Measurements from ENCODE around the gene GRWD1. TPM values are rescaled to one million over a fixed set of nuclear protein-coding genes. Genes with fewer than 3 reads are reported as not detected.
A peak's percentile ranks its signal among the peaks of the same experiment; 100 is the strongest.

Gene GRWD1
- total RNA-seq, 4 donors from 2014 or later = 9.4 to 49.7 (median 13.6) TPM

GRCh38 chr19:48401287-48401686 lies 44.5 kb upstream of the GRWD1 start:
- WGBS, 2 donors (ENCODE audit: low coverage in 1 of 2) = 73 to 77% methylated on average over 5 of the region's 5 CpGs
- Histone ChIP-seq H3K4me3 (no peak overlapping the region), H3K4me1 (peaks cover 4 to 16% (median 11%) of the 10 kb centered on the region in 4 donors), H3K9me3 (no peaks in the 10 kb centered on the region), H3K27ac (no peak overlapping the region), H3K36me3 (no peaks in the 10 kb centered on the region), H3K27me3 (peaks cover 29% of the 10 kb centered on the region)
- in situ Hi-C loops (cut with MboI; ENCODE audit: low pct_ligation_motif_present in 1 of 4, low pct_unique_long_range_greater_than_20kb in 1 of 4, low sequenced_read_pairs in 3 of 4) (no loop called here), intact Hi-C loops (cut with DNase I; ENCODE audit: low total_unique reads) (no loop called here)
- TF ChIP-seq POLR2A (IDR thresholded peaks at IDR 0.05) (no peak), POLR2AphosphoS5 (IDR thresholded peaks at IDR 0.05) (no peak), EP300 (IDR thresholded peaks at IDR 0.05; ENCODE audit: low read depth) (no peak)
- TF ChIP-seq, protein P1, sequence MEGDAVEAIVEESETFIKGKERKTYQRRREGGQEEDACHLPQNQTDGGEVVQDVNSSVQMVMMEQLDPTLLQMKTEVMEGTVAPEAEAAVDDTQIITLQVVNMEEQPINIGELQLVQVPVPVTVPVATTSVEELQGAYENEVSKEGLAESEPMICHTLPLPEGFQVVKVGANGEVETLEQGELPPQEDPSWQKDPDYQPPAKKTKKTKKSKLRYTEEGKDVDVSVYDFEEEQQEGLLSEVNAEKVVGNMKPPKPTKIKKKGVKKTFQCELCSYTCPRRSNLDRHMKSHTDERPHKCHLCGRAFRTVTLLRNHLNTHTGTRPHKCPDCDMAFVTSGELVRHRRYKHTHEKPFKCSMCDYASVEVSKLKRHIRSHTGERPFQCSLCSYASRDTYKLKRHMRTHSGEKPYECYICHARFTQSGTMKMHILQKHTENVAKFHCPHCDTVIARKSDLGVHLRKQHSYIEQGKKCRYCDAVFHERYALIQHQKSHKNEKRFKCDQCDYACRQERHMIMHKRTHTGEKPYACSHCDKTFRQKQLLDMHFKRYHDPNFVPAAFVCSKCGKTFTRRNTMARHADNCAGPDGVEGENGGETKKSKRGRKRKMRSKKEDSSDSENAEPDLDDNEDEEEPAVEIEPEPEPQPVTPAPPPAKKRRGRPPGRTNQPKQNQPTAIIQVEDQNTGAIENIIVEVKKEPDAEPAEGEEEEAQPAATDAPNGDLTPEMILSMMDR (IDR thresholded peaks at IDR 0.05) = no peak
- no peak for DNase-seq

GRCh38 chr19:48403606-48404005 lies 42.2 kb upstream of the GRWD1 start:
- WGBS, 2 donors (ENCODE audit: low coverage in 1 of 2) = 37% methylated on average over 3 of the region's 3 CpGs; no CpG with 5 or more reads in 1 of the 2 donors
- Histone ChIP-seq H3K4me1 (peaks cover 0 to 6% (median 0%) of the 10 kb centered on the region in 4 donors), H3K4me3 (no peak overlapping the region), H3K27ac (no peak overlapping the region), H3K36me3 (no peaks in the 10 kb centered on the region), H3K27me3 (peaks cover 19% of the 10 kb centered on the region), H3K9me3 (no peaks in the 10 kb centered on the region)
- in situ Hi-C loops (cut with MboI; ENCODE audit: low pct_ligation_motif_present in 1 of 4, low pct_unique_long_range_greater_than_20kb in 1 of 4, low sequenced_read_pairs in 3 of 4) = no loop called here
- DNase-seq = peak; percentile 60
- intact Hi-C loops (cut with DNase I; ENCODE audit: low total_unique reads) = no loop called here
- TF ChIP-seq EP300 (IDR thresholded peaks at IDR 0.05; ENCODE audit: low read depth) (no peak), POLR2A (IDR thresholded peaks at IDR 0.05) (no peak), POLR2AphosphoS5 (IDR thresholded peaks at IDR 0.05) (no peak)
- TF ChIP-seq, protein P1 (IDR thresholded peaks at IDR 0.05) = no peak

- TF ChIP-seq, protein P1 (IDR thresholded peaks at IDR 0.05) = no peak
- TF ChIP-seq POLR2AphosphoS5 (IDR thresholded peaks at IDR 0.05) (no peak), EP300 (IDR thresholded peaks at IDR 0.05; ENCODE audit: low read depth) (no peak)
- no peak for DNase-seq
- 54 to 86% methylated on average over 1 to 18 of the region's 27 CpGs for WGBS, 2 donors (ENCODE audit: low coverage in 1 of 2)
- intact Hi-C loops (cut with DNase I; ENCODE audit: low total_unique reads) = loop anchor here (5.0 kb wide), 1 partner anchor 583 kb away; the partner anchor contains the start of gene CRX
- peaks cover 19% of the 10 kb centered on the region for H3K27me3 ChIP-seq
- H3K27ac ChIP-seq = no peak overlapping the region
- no peaks in the 10 kb centered on the region for H3K4me1 ChIP-seq
- H3K36me3 ChIP-seq = no peaks in the 10 kb centered on the region
- H3K4me3 ChIP-seq = no peak overlapping the region
- H3K9me3 ChIP-seq = no peaks in the 10 kb centered on the region
- in situ Hi-C loops (cut with MboI; ENCODE audit: low pct_ligation_motif_present in 1 of 4, low pct_unique_long_range_greater_than_20kb in 1 of 4, low sequenced_read_pairs in 3 of 4) = no loop called here
Measured at GRCh38 chr19:48405010-48405659, 40.6 kb upstream of the GRWD1 start.

GRCh38 chr19:48405850-48406249 lies 39.9 kb upstream of the GRWD1 start:
- in situ Hi-C loops (cut with MboI; ENCODE audit: low pct_ligation_motif_present in 1 of 4, low pct_unique_long_range_greater_than_20kb in 1 of 4, low sequenced_read_pairs in 3 of 4) = no loop called here

More at GRCh38 chr19:48405850-48406249, 39.9 kb upstream of the GRWD1 start:
- Histone ChIP-seq H3K9me3 (no peaks in the 10 kb centered on the region), H3K4me3 (no peak overlapping the region), H3K36me3 (no peaks in the 10 kb centered on the region), H3K27ac (no peak overlapping the region), H3K4me1 (no peaks in the 10 kb centered on the region), H3K27me3 (peaks cover 19% of the 10 kb centered on the region)
- DNase-seq = no peak
- intact Hi-C loops (cut with DNase I; ENCODE audit: low total_unique reads) = loop anchor here (5.0 kb wide), 1 partner anchor 584 kb away; the partner anchor contains the start of gene CRX
- 77% methylated on average over 13 of the region's 13 CpGs; no CpG with 5 or more reads in 1 of the 2 donors for WGBS, 2 donors (ENCODE audit: low coverage in 1 of 2)
- TF ChIP-seq POLR2AphosphoS5 (IDR thresholded peaks at IDR 0.05) (no peak), POLR2A (IDR thresholded peaks at IDR 0.05) (no peak), EP300 (IDR thresholded peaks at IDR 0.05; ENCODE audit: low read depth) (no peak)
- TF ChIP-seq, protein P1 (IDR thresholded peaks at IDR 0.05) = no peak
